ENCODE data around the gene EXOC4.

DNA sequence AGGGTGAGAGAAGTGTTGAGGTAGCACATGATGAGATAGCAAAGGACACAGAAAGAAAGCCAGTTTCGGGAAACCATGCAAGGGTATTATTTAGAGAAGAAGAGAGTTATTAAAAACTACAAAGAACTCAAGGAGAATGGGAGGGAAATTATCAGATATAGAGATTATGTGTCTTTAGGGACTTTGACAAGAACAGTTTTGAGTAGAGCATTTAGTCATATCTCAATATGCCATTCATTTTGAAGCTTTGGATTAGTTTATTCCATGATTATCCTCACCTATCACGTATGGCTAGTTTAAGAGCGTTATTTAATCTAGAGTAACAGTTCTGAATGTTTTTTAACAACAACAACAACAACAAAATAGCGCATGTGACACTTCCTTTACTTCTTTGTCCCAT, 409.4 kb downstream of the EXOC4 start:
- TF ChIP-seq FEZF1 (tag by site-specific recombination; IDR thresholded peaks at IDR 0.05), result no peak
- TF ChIP-seq ZNF558 (tag by site-specific recombination; IDR thresholded peaks at IDR 0.05), result no peak
- no peak for TF ChIP-seq ZNF792 (tag by site-specific recombination; IDR thresholded peaks at IDR 0.05)
- TF ChIP-seq, protein P1, sequence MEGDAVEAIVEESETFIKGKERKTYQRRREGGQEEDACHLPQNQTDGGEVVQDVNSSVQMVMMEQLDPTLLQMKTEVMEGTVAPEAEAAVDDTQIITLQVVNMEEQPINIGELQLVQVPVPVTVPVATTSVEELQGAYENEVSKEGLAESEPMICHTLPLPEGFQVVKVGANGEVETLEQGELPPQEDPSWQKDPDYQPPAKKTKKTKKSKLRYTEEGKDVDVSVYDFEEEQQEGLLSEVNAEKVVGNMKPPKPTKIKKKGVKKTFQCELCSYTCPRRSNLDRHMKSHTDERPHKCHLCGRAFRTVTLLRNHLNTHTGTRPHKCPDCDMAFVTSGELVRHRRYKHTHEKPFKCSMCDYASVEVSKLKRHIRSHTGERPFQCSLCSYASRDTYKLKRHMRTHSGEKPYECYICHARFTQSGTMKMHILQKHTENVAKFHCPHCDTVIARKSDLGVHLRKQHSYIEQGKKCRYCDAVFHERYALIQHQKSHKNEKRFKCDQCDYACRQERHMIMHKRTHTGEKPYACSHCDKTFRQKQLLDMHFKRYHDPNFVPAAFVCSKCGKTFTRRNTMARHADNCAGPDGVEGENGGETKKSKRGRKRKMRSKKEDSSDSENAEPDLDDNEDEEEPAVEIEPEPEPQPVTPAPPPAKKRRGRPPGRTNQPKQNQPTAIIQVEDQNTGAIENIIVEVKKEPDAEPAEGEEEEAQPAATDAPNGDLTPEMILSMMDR (tag by site-specific recombination; IDR thresholded peaks at IDR 0.05), result no peak
- no peak for TF ChIP-seq ZEB2 (tag by site-specific recombination; IDR thresholded peaks at IDR 0.05)
- TF ChIP-seq, protein P2, sequence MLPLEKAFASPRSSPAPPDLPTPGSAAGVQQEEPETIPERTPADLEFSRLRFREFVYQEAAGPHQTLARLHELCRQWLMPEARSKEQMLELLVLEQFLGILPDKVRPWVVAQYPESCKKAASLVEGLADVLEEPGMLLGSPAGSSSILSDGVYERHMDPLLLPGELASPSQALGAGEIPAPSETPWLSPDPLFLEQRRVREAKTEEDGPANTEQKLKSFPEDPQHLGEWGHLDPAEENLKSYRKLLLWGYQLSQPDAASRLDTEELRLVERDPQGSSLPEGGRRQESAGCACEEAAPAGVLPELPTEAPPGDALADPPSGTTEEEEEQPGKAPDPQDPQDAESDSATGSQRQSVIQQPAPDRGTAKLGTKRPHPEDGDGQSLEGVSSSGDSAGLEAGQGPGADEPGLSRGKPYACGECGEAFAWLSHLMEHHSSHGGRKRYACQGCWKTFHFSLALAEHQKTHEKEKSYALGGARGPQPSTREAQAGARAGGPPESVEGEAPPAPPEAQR (tag by site-specific recombination; IDR thresholded peaks at IDR 0.05), result no peak
